Bronchial epithelial cell (primary cell): ENCODE results near the gene ITPR2. TPM values are rescaled to one million over a fixed set of nuclear protein-coding genes. Genes with fewer than 3 reads are reported as not detected.

Experiments used
- DNase-seq: peaks from one replicate; pipeline ENCODE4 v3.0.0-alpha.2; 2010; ENCODE audit warnings: low read depth
- FAIRE-seq: peaks from 2 replicates; lab custom pipeline; 2011; peaks lifted over from hg19 to GRCh38; lab: Jason Lieb, UNC
- H3K27me3 ChIP-seq: 2 replicates; pipeline ENCODE4 v1.5.1; 2011; ENCODE audit warnings: low read length; ENCODE audit not compliant: control insufficient read depth, insufficient read depth
- H3K36me3 ChIP-seq: 2 replicates; pipeline ENCODE4 v1.5.1; 2011; ENCODE audit warnings: low read length; ENCODE audit not compliant: control insufficient read depth, insufficient read depth
- H3K4me3 ChIP-seq: 2 replicates; pipeline ENCODE4 v1.5.1; 2011; ENCODE audit warnings: mild to moderate bottlenecking, low read depth, low read length, control low read depth
- total RNA-seq: library from RNA; depleted of rRNA; stranded (reverse); fragments of >200 nt; gene quantifications from 2 replicates; pipeline ENCODE4 v1.2.1, GENCODE V29; 2014
- TF ChIP-seq, protein P1 (sequence below): IDR thresholded peaks from 2 replicates; pipeline ENCODE4 v1.5.1; 2011; ENCODE audit warnings: mild to moderate bottlenecking, moderate library complexity, low read length, control low read depth, inconsistent platforms; ENCODE audit not compliant: insufficient read depth, severe bottlenecking

Gene ITPR2
- total RNA-seq, 1 donor from 2014 or later: 5.8 TPM

DNA sequence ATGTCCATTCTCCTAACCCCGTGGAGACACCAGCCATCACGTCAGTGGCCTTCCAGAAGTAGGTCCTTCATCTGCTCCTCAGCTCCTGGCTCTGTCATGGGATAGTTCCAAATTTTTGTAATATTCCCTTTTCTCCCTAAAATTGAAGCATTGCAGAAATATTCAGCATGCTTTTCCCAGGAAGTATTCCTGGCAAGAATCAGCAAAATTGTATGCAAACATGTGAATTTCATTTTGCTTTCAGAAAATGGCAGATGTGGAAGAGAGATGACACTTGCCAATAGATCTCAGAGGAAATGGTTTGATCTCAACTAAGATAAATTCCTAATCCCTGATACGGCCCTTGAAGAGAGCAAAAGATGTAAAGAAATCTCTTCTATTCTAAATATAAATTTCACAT is 298.9 kb downstream of the ITPR2 start:
- no peak for FAIRE-seq
- Histone ChIP-seq H3K36me3 (no peaks in the 10 kb centered on the region), H3K4me3 (no peak overlapping the region), H3K27me3 (no peaks in the 10 kb centered on the region)
- TF ChIP-seq, protein P1, sequence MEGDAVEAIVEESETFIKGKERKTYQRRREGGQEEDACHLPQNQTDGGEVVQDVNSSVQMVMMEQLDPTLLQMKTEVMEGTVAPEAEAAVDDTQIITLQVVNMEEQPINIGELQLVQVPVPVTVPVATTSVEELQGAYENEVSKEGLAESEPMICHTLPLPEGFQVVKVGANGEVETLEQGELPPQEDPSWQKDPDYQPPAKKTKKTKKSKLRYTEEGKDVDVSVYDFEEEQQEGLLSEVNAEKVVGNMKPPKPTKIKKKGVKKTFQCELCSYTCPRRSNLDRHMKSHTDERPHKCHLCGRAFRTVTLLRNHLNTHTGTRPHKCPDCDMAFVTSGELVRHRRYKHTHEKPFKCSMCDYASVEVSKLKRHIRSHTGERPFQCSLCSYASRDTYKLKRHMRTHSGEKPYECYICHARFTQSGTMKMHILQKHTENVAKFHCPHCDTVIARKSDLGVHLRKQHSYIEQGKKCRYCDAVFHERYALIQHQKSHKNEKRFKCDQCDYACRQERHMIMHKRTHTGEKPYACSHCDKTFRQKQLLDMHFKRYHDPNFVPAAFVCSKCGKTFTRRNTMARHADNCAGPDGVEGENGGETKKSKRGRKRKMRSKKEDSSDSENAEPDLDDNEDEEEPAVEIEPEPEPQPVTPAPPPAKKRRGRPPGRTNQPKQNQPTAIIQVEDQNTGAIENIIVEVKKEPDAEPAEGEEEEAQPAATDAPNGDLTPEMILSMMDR: no peak
- no peak for DNase-seq

DNA sequence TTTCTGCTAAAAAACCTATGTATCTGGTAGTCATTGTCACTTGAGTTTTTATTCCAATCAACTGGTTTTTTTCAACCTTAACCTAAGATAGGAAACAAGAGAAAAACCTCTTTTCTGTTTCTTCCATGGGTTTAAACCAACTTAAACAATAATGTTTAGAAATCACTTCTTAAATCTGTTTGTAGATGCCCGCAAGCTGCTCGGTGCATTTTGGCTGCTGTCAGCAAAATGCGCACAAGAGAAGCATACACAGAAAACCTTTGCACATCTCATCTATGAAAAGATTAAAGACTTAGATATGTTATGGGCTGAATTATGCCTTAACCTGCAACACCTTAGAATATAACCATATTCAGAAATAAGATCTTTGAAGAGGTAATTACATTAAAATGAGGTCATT is 299.8 kb downstream of the ITPR2 start:
- H3K27me3 ChIP-seq: no peaks in the 10 kb centered on the region
- TF ChIP-seq, protein P1: no peak
- FAIRE-seq: no peak

DNA sequence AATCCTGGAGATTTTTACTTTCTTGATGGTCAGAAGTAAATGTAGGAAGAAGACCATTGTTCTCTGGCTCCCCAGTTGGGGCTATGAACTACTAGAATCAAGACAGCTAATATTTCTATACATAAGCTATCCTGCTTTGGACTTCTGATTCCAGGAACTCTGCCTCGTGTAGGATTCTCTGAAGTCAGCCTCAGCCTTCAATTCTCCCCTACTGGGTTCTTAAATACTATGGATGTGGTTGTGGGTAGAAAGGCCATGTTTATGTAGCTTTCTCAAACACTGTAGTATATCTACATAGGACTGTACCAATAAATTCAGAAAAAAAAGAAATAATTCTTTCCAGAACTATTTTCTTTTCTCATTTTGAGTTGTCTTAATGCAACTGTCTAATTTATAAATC is 302.5 kb downstream of the ITPR2 start:
- Histone ChIP-seq H3K4me3 (no peak overlapping the region), H3K36me3 (no peaks in the 10 kb centered on the region), H3K27me3 (no peaks in the 10 kb centered on the region)
- TF ChIP-seq, protein P1: no peak
- FAIRE-seq (no peak), DNase-seq (no peak)

More for the DNA sequence above, 299.8 kb downstream of the ITPR2 start:
- Histone ChIP-seq H3K36me3 (no peaks in the 10 kb centered on the region), H3K4me3 (no peak overlapping the region)
- no peak for DNase-seq

DNA sequence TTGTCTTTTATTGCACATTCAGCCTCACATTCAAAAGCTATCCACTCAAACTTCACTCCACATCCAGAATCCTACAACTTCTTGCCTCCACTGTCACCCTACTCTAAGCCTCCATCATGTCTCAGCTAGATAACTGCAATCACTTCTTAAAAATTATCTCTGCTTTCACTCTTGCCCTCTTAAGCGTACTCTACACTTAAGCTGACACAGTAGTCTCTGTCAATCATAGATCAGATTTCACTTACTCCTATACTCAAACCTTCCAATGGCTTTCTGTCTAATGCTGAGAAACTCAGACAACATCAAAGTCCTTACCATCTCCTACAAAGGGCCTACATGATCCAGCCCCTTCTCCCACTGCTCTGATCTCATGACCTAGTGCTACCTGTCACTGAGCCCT is 304.1 kb downstream of the ITPR2 start:
- DNase-seq: no peak
- Histone ChIP-seq H3K27me3 (no peaks in the 10 kb centered on the region), H3K36me3 (no peaks in the 10 kb centered on the region), H3K4me3 (no peak overlapping the region)
- peak; percentile 84 for FAIRE-seq
- TF ChIP-seq, protein P1: no peak

DNA sequence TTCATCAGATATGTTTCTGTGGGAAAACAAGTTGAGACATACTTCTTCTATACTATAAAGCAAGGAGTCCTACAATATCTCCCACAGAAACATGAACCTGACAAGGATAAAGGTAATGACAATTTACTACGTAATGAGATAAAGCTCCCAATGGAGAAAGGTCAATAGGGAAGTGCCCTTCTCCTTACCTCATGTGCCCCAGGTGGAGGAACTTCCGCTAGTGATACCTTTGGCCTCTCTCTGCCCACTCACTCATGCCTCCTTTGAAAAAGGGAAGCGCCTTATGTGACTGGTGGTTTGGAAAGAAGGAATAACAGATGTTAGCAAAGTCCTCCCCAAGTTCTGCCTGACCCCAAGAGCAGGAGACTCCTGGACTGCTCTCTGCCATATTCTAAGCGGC is 305.3 kb downstream of the ITPR2 start:
- TF ChIP-seq, protein P1: no peak
- Histone ChIP-seq H3K27me3 (no peaks in the 10 kb centered on the region), H3K36me3 (no peaks in the 10 kb centered on the region), H3K4me3 (no peak overlapping the region)
- FAIRE-seq (no peak), DNase-seq (no peak)

DNA sequence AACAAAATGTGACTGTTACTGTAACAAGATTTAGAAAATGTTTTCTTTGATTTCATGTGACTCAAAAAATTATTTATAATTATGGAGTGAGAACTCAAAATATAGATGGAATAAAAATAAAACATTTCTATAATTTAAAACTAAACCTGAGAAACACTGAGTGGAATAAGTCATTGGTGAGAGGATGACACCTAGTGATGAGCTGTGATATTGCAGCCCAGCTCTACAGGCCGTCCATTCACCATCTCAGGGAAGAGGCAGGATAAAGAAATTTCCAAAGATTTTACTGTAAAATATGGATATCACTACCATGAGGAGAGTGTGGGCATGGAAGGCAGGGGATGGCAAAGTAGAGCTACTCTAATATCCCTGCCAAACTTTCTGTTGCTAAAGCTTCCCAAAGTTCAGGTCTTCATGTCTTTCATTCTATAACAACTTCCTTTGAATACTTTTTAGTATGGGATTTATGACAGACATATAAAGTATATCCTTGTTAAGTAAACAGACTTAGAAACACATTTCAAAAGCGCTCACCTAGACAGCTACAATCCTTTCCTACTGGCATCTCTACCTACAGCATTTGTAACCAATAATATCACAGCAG is 308.0 kb downstream of the ITPR2 start:
- no peaks in the 10 kb centered on the region for H3K36me3 ChIP-seq
- H3K27me3 ChIP-seq: no peaks in the 10 kb centered on the region
- TF ChIP-seq, protein P1: peak; percentile 58
- FAIRE-seq (no peak), DNase-seq (peak; percentile 34)
- H3K4me3 ChIP-seq: no peak overlapping the region
